GM18499 (cell line): ENCODE data around the gene CDCA3.

Source experiments
- ATAC-seq: cut with Tn5 transposase; IDR thresholded peaks from one replicate; pipeline ENCODE4 v1.9.1; 2021; ENCODE audit warnings: moderate number of reproducible peaks; ENCODE audit not compliant: insufficient read depth, unreplicated experiment

Gene CDCA3

GRCh38 chr12:6837370-6838060, 13.6 kb downstream of the CDCA3 start:
- no peak for ATAC-seq

GRCh38 chr12:6836851-6837250, 14.2 kb downstream of the CDCA3 start:
- no peak for ATAC-seq

- ATAC-seq: no peak
Observed at GRCh38 chr12:6834873-6835272, 16.2 kb downstream of the CDCA3 start.

GRCh38 chr12:6834254-6834653, 16.8 kb downstream of the CDCA3 start:
- no peak for ATAC-seq

GRCh38 chr12:6833189-6833890, 17.7 kb downstream of the CDCA3 start:
- ATAC-seq: no peak

GRCh38 chr12:6832125-6832524, 19.0 kb downstream of the CDCA3 start:
- no peak for ATAC-seq

GRCh38 chr12:6831450-6831995, 19.6 kb downstream of the CDCA3 start:
- no peak for ATAC-seq

GRCh38 chr12:6830999-6831398, 20.1 kb downstream of the CDCA3 start:
- no peak for ATAC-seq

GRCh38 chr12:6830286-6830890, 20.7 kb downstream of the CDCA3 start:
- ATAC-seq: no peak

GRCh38 chr12:6829536-6830220, 21.4 kb downstream of the CDCA3 start:
- no peak for ATAC-seq

GRCh38 chr12:6828781-6829535, 22.1 kb downstream of the CDCA3 start:
- no peak for ATAC-seq

- ATAC-seq: no peak
Observed at GRCh38 chr12:6827982-6828780, 22.9 kb downstream of the CDCA3 start, which contains the start of gene P3H3. TSS of gene P3H3 (plus strand) at chr12:6828407. CDS start at chr12:6828441, 34 bp downstream.

GRCh38 chr12:6827437-6827911, 23.6 kb downstream of the CDCA3 start:
- no peak for ATAC-seq

- no peak for ATAC-seq
Observed at GRCh38 chr12:6826734-6827436, 24.2 kb downstream of the CDCA3 start.

GRCh38 chr12:6826125-6826733, 24.9 kb downstream of the CDCA3 start:
- no peak for ATAC-seq

- no peak for ATAC-seq
Observed at GRCh38 chr12:6825398-6826124, 25.5 kb downstream of the CDCA3 start.

- ATAC-seq: no peak
Observed at GRCh38 chr12:6824901-6825381, 26.1 kb downstream of the CDCA3 start.
